Colonic mucosa (tissue), 4 donors: Measurements from ENCODE around the gene ZNF135. TPM values are rescaled to one million over a fixed set of nuclear protein-coding genes. Genes with fewer than 3 reads are reported as not detected.

Source experiments
- DNase-seq: peaks from one replicate; pipeline ENCODE4 v3.0.0-alpha.2; 2020
- H3K27ac ChIP-seq: fragments of 200-600 bp; one replicate; pipeline ENCODE4 v1.8.0; 2021
- H3K27me3 ChIP-seq: fragments of 200-600 bp; one replicate; pipeline ENCODE4 v1.8.0; 2021
- H3K36me3 ChIP-seq: fragments of 200-600 bp; one replicate; pipeline ENCODE4 v1.8.0; 2021
- H3K4me1 ChIP-seq: fragments of 200-600 bp; one replicate; pipeline ENCODE4 v1.8.0; 2021; ENCODE audit warnings: mild to moderate bottlenecking
- H3K4me3 ChIP-seq: fragments of 200-600 bp; one replicate; pipeline ENCODE4 v1.8.0; 2021
- H3K9ac ChIP-seq, 2 donors: one replicate each; pipeline ENCODE4 v1.7.0; 2013; ENCODE audit warnings: control low read depth in 2 of 2, low read depth in 2 of 2, low read length in 2 of 2
- H3K9me3 ChIP-seq: fragments of 200-600 bp; one replicate; pipeline ENCODE4 v1.8.0; 2021
- CTCF ChIP-seq: fragments of 200-600 bp; IDR thresholded peaks from one replicate; pipeline ENCODE4 v1.8.0; 2022; ENCODE audit warnings: antibody characterized with exemption, mild to moderate bottlenecking
- intact Hi-C: fragments of 100-400 bp; cut with DNase I; formaldehyde crosslinking; loops from one replicate; pipeline ENCODE4 v1.14.1; 2022
- total RNA-seq, 2 donors: library from RNA; stranded (reverse); fragmentation: NEBNext Ultra II Directional in 1 of 2; extraction: Animal tissue kit (Norgen Biotek cat#: 25700) in 1 of 2; gene quantifications; one replicate each; pipeline ENCODE4 v1.2.1, GENCODE V29; 2021
- donor health status: healthy.
- donor health status: DM: no; HTN: no; CAD: no.
- donor health status: DM: no; HTN: no; CAD: no.

Gene ZNF135
- total RNA-seq, 2 donors from 2014 or later = 1.1 to 1.4 TPM

- Histone ChIP-seq H3K9me3 (peaks cover 5% of the 10 kb centered on the region), H3K36me3 (no peaks in the 10 kb centered on the region), H3K27me3 (no peaks in the 10 kb centered on the region), H3K4me1 (no peaks in the 10 kb centered on the region), H3K9ac (no peak overlapping the region), H3K4me3 (no peak overlapping the region), H3K27ac (no peak overlapping the region)
- DNase-seq = no peak
- intact Hi-C loops = no loop called here
- TF ChIP-seq CTCF = no peak
Observed at GRCh38 chr19:58067240-58067912, 8.3 kb downstream of the ZNF135 start.

- H3K36me3 ChIP-seq = no peaks in the 10 kb centered on the region
- no peak overlapping the region for H3K4me3 ChIP-seq
- H3K27ac ChIP-seq = no peak overlapping the region
- intact Hi-C loops = no loop called here
- no peaks in the 10 kb centered on the region for H3K9me3 ChIP-seq
- no peak overlapping the region for H3K9ac ChIP-seq
- TF ChIP-seq CTCF = no peak
- no peaks in the 10 kb centered on the region for H3K4me1 ChIP-seq
- no peaks in the 10 kb centered on the region for H3K27me3 ChIP-seq
- DNase-seq = no peak
Observed at GRCh38 chr19:58079792-58080191, 20.7 kb downstream of the ZNF135 start.

GRCh38 chr19:58083021-58083420 is 23.9 kb downstream of the ZNF135 start:
- no peak for TF ChIP-seq CTCF
- no peak for DNase-seq
- Histone ChIP-seq H3K4me1 (no peaks in the 10 kb centered on the region), H3K9ac (no peak overlapping the region), H3K27ac (no peak overlapping the region), H3K36me3 (no peaks in the 10 kb centered on the region), H3K4me3 (no peak overlapping the region), H3K27me3 (no peaks in the 10 kb centered on the region), H3K9me3 (no peaks in the 10 kb centered on the region)
- intact Hi-C loops = no loop called here

GRCh38 chr19:58084596-58085347 is 25.7 kb downstream of the ZNF135 start:
- no peaks in the 10 kb centered on the region for H3K27me3 ChIP-seq
- no peak overlapping the region for H3K9ac ChIP-seq
- intact Hi-C loops = no loop called here
- no peak for DNase-seq
- no peak for TF ChIP-seq CTCF
- no peaks in the 10 kb centered on the region for H3K9me3 ChIP-seq
- no peaks in the 10 kb centered on the region for H3K36me3 ChIP-seq
- no peak overlapping the region for H3K27ac ChIP-seq
- H3K4me1 ChIP-seq = no peaks in the 10 kb centered on the region
- no peak overlapping the region for H3K4me3 ChIP-seq

GRCh38 chr19:58085348-58085875 is 26.3 kb downstream of the ZNF135 start:
- no peaks in the 10 kb centered on the region for H3K9me3 ChIP-seq
- no peak overlapping the region for H3K27ac ChIP-seq
- H3K9ac ChIP-seq = no peak overlapping the region
- H3K4me3 ChIP-seq = no peak overlapping the region
- H3K27me3 ChIP-seq = no peaks in the 10 kb centered on the region
- H3K36me3 ChIP-seq = no peaks in the 10 kb centered on the region
- intact Hi-C loops = no loop called here
- no peak for TF ChIP-seq CTCF
- no peaks in the 10 kb centered on the region for H3K4me1 ChIP-seq
- DNase-seq = no peak
